GM21423 (cell line): ENCODE measurements around the gene TXN2.
A peak's percentile ranks its signal among the peaks of the same experiment; 100 is the strongest.
"Not testable (repeated sequence)": the region's sequence is repeated elsewhere in the genome, so short reads cannot be mapped to it uniquely, and the experiment has no call there.

Experiments used
- ATAC-seq: cut with Tn5 transposase; IDR thresholded peaks from one replicate; pipeline ENCODE4 v1.9.1; 2021; ENCODE audit warnings: mild to moderate bottlenecking, moderate library complexity; ENCODE audit not compliant: unreplicated experiment

TXN2 gene

DNA sequence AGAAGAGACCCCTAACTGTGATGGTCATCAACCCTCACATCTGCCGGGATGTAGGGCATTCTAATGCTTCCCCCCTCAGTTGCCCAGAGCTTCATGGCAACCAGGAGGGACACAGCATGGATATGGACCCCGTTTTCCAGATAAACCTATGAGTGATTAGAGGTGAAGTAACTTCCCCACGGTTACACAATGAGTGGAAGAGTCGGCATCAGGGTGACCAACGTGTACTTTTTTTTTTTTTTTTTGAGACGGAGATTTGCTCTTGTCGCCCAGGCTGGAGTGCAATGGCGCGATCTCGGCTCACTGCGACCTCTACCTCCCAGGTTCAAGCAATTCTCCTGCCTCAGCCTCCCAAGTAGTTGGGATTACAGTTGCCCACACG is 25.0 kb downstream of the TXN2 start:
- ATAC-seq = no peak

DNA sequence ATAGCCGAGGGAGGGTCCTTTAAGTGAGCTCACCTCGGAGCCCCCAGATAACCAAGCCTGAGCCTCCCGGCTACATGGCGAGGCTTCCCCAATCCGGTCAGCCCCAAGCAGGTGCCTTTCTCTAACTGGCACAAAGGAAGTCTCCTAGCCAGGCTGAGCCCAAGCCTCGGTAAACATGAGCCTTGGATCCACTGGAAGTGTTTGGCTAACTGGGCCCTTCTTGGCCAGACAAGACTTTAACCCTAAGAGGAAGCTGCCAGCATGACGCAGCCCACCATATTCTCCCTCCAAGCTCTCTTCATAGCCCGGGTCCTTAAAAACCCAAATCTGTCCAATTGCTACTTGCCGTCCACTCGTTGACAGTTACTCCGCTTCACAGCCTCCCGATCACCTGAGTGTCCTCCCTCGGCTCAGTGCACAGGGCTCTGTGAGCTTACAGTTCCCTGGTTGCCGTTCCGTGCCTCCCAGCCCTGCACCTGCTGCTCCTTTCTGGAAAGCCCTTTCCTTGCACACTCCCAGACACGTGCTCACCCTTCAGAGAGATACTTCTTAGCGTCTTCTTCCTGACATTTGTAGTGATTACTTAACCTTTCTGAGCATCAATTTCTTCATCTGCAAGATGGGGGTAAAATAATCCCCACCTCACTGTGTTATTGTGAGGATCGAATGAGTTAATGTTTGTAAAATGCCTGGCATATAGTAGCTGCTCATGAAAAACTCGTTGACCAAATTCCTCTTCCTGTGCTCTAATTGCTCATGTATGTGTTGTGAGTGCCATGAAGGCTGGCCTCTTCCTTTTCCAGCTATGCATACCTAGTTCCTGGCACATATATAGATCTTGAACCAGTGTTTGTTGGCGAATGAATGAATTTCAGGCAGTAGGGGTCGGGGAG is 25.6 kb downstream of the TXN2 start:
- ATAC-seq = no peak

DNA sequence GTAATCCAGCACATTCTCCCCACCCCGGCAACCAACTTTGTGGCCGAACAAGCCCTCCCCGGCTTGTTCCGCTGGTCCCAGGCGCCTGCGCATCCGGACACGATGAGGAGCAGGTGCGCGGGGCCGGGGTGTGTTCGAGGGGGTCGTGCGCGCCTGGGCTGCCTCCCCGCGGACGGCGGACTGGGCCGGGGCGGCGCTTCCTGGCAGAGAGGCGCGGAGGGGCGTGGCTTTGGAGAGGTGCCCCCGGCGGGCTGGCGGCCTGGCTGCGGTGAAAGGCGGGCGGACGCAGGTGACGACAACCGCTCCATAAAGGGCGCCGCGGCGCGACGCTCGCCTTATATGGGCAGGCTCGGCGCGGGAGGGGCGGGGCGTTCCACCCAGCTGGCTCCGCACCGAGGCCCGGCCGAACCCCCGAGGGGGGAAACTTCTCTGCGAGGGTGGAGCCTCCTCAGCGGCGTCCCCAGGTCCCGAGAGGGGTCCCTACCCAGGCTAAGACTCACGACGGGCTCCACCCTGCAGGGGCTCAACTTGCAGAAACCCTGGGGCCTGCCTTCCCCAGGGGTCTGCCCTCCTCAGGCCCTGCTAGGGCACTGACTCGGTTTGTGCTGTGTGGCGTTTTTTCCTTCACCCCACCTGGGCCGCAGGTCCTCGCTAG is 26.4 kb downstream of the TXN2 start:
- ATAC-seq = peak; percentile 55

DNA sequence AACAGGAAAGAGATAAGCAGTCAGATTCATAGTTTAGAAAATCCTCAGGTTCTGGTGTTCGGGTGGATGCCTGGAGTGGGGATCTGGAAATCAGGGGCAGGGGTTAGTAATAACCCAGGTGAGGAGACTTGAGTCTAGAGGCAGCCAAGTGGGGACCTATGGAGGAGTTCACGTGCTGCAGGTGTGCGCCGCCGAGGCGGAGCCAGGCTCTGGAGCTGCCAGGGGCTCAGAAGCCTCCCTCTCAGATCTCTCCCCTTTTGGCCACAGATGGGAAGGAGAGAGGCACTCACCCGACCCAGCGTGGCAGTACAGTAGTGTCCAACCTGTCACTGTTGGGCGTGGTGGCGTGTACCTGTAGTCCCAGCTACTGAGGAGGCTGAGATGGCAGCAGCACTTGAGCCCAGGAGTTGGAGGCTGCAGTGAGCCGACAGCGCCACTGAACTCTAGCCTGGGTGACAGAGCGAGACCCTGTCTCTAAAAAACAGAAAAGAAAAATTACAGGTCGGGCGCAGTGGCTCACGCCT is 27.5 kb downstream of the TXN2 start:
- ATAC-seq = no peak

DNA sequence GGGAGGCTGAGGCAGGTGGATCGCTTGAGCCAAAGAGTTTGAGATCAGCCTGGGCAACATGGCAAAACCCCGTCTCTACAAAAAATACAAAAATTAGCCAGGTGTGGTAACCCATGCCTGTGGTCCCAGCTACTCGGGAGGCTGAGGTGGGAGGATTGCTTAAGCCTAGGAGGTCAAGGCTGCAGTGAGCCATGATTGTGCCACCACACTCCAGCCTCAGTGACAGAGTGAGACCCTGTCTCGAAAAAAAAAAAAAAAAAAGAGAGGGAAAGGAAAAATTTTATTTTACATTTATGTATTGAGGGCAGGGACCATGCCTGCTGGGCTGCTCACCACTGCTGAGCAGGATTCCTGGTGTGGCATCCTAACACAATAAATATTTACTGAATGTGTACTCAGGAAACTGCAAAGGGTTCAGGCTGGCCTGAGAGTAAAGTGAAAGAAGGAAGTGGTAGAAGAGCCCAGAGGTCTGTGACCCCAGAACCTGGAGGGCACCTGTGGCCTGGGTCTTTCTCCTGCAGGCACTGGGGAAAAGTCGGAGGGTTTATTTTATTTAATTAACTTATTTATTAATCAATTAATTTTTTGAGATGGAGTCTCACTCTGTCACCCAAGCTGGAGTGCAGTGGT is 28.3 kb downstream of the TXN2 start:
- ATAC-seq = not testable (repeated sequence)

DNA sequence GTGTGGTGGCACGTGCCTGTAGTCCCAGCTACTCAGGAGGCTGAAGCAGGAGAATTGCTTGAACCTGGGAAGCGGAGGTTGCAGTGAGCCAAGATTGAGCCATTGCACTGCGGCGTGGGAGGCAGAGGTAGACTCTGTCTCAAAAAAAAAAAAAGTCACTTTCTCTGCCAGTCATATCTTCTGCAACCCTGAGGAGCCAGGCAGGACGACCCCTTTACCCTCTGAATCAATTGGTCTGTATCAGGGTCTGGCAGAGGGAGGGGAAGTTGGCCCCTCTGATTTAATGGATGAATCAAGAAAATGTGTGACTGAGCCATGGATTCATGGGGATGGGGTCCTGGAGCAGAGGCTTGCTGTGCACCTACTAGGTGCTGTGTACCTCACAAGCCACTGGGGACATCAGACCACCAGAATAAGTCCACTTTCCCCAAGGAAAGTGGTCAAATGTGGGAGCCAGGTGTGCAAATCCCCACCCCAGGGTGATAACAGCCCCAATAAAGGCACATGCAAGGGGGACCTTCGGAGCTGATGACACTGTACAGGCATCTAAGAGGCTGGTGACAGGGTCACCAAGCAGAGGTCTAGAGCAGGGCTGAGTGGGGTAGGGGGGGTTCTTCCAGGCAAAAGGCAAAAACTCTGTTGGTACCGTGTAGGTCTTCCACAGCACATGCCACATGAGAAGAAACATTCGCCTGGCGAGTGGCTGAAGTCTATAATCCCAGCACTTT is 29.0 kb downstream of the TXN2 start:
- ATAC-seq = no peak

DNA sequence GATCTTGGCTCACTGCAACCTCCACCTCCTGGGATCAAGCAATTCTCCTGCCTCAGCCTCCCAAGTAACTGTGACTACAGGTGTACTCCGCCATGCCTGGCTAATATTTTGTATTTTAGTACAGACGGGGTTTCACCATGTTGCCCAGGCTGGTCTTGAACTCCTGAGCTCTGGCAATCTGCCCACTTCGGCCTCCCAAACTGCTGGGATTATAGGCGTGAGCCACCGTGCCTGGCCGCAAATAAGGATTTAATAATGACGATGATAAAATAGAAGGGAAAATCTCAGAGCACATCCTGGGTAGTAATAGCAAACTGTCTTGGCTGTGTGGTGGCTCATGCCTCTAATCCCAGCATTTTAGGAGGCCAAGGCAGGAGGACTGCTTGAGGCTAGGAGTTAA is 30.5 kb downstream of the TXN2 start:
- not testable (repeated sequence) for ATAC-seq

DNA sequence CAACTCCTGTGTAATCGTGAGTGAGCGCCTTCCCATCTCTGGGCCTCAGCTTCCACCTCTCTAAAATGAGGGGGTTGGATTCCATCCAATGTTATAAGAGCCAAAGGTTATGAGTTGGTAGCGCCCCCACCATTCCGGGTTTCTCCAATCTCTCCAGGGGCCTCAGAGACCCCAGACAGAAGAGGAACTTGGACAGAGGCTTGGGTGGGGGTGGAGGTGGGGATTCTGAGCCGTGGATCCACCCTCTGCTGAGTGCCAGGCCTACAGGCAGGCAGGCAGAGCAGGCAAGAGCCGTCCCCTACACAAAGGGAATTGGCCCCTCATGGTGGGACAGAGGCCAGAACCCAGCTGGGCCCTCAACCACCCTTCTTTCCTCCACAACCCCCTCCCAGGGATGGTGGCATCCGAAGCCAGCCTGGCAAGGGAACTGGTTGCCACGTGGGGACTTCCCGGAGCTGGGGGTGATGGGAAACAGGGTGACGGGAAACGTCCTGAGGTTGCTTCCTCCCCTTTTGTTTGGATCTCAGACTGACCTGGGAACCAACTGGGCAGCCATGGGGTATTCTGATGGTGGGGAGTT is 31.8 kb downstream of the TXN2 start:
- ATAC-seq = no peak

DNA sequence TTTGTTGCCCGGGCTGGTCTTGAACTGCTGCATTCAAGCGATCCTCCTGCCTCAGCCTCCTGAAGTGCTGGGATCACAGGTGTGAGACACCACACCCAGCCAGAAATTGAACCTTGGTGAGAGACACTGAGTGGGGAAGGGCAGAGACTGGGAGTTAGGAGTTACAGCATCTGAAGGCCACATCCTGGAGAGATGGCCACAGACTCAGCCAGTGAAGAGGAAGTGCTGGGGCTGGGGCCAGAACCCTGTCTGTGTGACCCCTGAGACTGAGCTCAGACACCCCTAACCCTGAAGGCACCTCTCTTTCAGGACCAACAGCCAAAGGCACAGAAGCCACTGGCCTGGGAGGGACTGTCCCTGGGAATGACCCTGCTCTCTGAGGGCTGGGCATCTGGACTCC is 33.8 kb downstream of the TXN2 start:
- ATAC-seq = no peak

DNA sequence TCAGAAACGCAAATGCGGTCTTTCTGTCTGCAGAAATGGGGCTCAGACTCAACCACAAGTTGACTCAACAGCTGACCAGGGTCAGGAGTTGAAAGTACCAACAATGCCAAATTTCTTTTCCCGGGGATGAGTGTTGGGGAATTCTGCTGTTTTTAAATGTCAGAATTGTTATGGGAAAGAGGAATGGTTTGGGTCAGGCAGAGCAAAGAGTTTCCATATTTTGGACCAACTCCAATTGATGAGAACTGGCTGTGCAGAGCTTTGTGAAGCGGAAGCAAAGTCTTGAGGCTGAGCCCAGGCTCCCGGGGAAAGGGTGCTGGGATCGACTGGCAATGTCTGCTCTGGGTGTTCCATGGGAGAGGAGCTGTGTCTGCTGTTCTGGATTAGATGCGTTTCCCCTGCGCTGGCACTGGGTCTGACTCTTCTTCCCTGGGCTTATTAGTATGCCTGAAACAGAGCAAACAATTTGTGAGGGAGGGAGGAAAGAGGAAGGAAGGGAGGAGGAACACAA is 36.2 kb downstream of the TXN2 start:
- no peak for ATAC-seq

DNA sequence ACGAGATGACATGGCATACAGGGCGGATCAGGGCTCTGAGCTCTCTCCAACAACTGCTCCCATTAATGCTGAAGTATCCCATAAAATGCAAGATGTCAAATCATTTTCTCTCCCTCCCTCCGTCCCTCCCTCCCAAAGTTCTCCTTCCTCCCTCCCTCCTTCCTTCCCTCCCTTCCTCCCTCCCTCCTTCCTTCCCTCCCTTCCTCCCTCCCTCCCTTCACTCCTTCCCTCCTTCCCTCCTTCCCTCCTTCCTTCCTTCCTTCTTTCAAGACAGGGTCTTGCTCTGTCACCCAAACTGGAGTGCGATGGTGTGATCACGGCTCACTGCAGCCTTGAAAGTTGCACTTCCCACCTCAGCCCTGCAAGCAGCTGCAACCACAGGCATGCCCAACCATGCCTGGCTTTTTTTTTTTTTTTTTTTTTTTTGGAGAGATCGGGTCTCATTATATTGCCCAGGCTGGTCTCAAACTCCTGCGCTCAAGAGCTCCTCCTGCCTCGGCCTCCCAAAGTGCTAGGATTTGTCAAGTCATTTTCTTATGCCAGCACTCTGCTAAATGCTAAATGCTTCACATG is 38.2 kb downstream of the TXN2 start:
- ATAC-seq = no peak

DNA sequence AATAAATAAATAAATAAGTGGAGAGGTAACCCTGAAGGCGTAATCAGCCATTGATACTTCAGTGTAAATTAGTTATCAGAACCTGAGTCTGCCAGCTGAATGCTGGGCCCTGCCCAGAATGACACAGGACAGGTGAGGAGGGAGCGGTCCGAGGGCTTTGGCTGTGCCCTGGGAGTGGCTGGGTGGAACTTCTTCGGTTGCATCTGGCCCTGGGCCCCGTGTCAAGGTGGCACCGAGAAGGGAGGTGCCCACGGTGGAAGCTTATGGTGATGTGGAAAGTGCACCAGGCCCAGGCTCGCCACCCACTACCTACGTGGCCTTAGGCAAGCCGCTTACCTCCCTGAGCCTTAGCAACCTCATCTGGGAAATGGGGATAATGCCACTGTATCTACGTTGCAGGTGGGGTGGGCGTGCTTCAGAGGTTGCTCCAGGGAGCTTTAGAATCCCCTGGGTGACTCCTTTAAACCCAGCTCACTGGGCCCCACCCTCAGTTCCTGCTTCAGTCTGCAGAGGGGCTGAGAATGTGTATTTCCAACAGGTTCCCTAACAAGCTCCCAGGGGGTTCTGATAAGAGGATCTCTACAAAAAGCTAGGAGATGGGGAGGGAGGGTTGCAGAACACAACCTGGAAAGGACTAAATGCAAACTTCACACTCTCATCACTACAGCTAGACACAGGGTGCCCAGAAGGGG is 38.8 kb downstream of the TXN2 start:
- ATAC-seq = no peak

DNA sequence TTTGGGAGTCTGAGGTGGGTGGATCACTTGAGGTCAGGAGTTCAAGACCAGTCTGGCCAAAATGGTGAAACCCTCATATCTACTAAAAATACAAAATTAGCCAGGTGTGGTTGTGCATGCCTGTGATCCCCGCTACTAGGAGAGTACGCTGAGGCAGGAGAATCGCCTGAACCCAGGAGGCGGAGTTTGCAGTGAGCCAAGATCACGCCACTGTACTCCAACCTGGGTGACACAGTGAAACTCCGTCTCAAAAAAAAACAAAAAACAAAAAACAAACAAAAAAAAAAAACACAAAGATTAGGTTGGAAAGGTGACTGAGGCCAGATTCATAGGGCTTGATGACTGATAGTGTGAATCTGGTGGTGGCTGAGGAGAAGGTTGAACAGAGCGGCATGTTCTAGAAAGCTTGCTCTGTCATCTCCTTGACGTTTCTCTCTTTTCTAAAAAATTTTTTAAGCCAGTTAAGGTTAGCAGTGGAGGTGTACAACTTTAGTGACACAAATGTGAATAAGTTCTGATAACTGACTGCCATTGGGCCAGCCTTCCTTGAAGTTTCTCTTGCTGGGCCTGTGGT is 40.9 kb downstream of the TXN2 start:
- ATAC-seq = no peak

DNA sequence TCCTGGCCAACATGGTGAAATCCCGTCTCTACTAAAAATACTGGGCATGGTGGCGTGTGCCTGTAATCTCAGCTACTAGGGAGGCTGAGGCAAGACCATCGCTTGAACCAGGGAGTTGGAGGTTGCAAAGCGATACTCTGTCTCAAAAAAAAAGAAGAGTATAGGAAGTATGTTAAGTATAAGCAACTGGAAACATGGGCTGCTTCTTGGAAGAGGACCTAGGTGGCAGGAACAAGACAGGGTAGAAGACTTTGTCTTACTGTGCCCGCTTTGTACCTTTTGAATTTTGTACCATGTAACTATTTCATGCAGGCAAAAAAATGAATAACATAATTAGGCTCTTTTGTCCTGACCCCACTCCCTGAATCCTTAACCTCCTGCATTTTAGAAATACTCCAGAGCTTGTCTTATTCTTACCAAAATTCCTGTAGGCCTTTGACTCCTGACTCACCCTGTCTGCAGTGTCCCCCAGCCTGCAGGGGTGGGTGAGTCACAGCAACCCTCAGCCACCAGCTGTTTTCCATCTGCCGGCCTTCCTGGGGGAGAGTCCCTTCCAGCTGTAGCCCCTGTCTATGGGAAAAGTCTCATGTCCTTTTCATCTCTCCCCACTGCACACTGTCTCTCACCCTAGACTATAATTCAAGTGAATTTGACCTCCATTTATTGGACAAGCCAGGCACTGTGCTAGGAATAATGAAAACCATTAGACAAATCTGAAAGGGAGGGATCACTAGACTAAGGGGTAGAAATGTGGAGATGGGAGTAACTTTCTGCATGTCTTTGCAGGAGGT is 41.8 kb downstream of the TXN2 start:
- ATAC-seq = no peak

DNA sequence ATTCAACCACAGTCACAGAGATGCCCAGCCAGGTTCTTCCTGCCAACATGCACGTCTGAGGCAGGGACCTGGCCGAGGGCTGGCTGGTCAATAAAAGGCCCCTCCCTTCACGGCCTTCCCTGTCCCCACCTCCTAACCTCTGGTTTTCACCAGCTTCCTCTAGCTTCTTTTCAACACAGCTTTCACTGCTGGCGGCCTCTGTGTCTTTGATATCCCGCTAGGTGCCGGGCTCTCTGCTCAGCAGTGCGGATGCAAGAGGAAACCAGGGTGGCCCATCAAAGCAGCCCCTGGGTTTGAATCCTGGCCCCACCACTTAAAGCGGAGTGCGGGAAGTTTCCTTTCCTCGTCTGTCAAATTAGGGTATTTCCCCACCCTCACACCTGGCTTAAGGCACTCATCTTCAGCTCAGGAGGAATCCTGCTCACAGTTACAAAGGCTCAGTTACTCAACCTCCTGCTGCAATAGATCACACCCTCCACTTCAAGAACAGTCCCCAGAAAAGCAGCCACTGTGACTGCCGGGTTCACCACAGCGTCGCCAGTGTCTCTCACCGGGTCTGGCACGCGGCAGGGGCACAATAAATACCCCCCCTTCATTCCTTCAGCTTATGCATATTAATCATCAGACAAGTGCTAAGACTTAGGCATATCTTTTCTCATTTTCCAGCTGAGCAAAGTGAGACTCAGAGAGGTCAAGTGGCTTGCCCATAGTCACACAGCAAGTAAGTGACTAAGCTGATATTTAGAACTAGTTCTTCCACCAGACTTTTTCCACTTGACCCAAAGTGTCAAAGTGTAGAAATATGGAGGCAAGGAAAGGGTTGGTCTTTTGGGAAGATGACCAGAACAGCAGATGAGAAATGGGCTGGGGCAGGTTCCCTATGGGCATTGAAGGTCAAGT is 45.7 kb downstream of the TXN2 start:
- ATAC-seq = no peak

DNA sequence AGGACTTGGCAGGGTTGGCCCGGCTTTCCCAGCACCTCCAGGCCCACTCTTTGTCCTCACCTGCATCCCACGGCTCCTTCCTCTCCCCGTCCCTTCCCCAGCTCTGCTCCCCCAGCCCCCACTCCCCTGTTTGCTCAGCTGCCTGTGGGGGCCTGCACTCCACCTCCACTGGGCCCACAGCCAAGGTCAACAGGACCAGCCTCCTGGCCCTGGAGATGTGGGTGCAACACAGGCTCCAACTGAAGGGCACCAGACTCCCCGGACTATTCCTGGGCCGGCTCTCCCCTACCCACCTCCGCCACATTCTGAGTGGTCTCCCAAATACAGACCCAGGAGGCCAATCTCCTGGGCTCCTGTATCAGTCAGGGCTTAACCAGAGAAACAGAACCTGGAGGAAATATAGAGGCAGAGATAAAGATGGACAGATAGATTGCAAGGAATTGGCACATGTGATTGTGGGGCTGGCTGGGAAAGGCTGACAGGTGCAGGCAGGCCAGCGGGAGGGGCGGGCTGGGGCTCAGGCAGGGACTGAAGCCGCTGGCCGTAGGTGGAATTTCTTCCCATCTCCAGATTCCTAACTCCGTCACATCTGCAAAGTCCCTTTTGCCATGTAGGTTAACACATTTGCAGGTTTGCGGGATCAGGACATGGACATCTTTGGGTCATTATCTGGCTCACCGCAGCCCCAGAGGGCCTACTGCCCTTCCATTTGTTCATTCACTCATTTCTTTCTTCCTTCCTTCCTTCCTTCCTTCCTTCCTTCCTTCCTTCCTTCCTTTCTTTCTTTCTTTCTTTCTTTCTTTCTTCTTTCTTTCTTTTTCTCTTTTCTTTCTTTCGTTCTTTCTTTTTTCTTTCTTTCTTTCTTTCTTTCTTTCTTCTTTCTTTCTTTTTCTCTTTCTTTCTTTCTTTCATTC is 47.9 kb downstream of the TXN2 start:
- ATAC-seq = no peak
